ENCODE data around the gene SLC48A1. TPM values are rescaled to one million over a fixed set of nuclear protein-coding genes. Genes with fewer than 3 reads are reported as not detected.

Gene SLC48A1
- 10 to 100 TPM; 25.5 to 32.0 TPM for total RNA-seq
- 21.0 TPM for polyA plus RNA-seq (ENCODE audit: insufficient read depth, low read depth, low replicate concordance)
- long read RNA-seq, donor 1, transcript SLC48A1-201 (3 exons, 3,010 nt) = major isoform, 24 of 24 reads
- long read RNA-seq, donor 1, partial matches to known transcripts = 0 of 24 reads
- long read RNA-seq, donor 1, other reads (novel, unspliced or antisense) = 0 of 24 reads
- long read RNA-seq, donor 2, transcript SLC48A1-201 (3 exons, 3,010 nt) = major isoform, 24 of 63 reads
- long read RNA-seq, donor 2, partial matches to known transcripts = 38 of 63 reads
- long read RNA-seq, donor 2, other reads (novel, unspliced or antisense) = 0 of 63 reads

GRCh38 chr12:47773062-47773857 is at the start of gene SLC48A1:
Gene SLC48A1, plus strand, starts transcription at chr12:47773238. Its CDS starts 67 bp downstream, at chr12:47773305.
- Histone ChIP-seq H3K9me3 (no peaks in the 10 kb centered on the region), H3K27ac (peak within 1 kb of the TSS; percentile 64 to 83), H3K27me3 (no peaks in the 10 kb centered on the region), H3K4me1 (peaks cover 37% of the 10 kb centered on the region), H3K36me3 (ENCODE audit: low read depth, missing control alignments) (no peaks in the 10 kb centered on the region), H3K4me3 (peak within 1 kb of the TSS; percentile 87 to 88)
- peak; percentile 79 for DNase-seq
- intact Hi-C loops (cut with DNase I; ENCODE audit: low total_unique reads) = loop anchor here (10.0 kb wide), 1 partner anchor 58 kb away; no protein-coding TSS in a partner anchor
- TF ChIP-seq POLR2A (IDR thresholded peaks at IDR 0.05) = no peak
- TF ChIP-seq CTCF (IDR thresholded peaks at IDR 0.05) = peak in 2 of 3 experiments; percentile 5 to 38
- 0 to 1% methylated on average over 38 to 78 of the region's 106 CpGs for WGBS, 2 donors

GRCh38 chr12:47725091-47725772 is 47.8 kb upstream of the SLC48A1 start, which contains the start of gene ENDOU:
Gene ENDOU, minus strand, starts transcription at chr12:47725490. Its CDS starts 77 bp downstream, at chr12:47725413.
- Histone ChIP-seq H3K4me1 (peaks cover 10% of the 10 kb centered on the region), H3K27ac (no peak within 1 kb of the TSS), H3K4me3 (no peak within 1 kb of the TSS), H3K36me3 (ENCODE audit: low read depth, missing control alignments) (no peaks in the 10 kb centered on the region), H3K9me3 (no peaks in the 10 kb centered on the region), H3K27me3 (no peaks in the 10 kb centered on the region)
- intact Hi-C loops (cut with DNase I; ENCODE audit: low total_unique reads) = no loop called here
- WGBS, 2 donors = 86 to 93% methylated on average over 7 to 8 of the region's 8 CpGs
- no peak for TF ChIP-seq CTCF (IDR thresholded peaks at IDR 0.05)
- TF ChIP-seq POLR2A (IDR thresholded peaks at IDR 0.05) = no peak
- no peak for DNase-seq

- intact Hi-C loops (cut with DNase I; ENCODE audit: low total_unique reads) = no loop called here
- Histone ChIP-seq H3K27ac (no peak overlapping the region), H3K4me1 (peaks cover 17% of the 10 kb centered on the region), H3K4me3 (no peak overlapping the region), H3K27me3 (no peaks in the 10 kb centered on the region), H3K36me3 (ENCODE audit: low read depth, missing control alignments) (no peaks in the 10 kb centered on the region), H3K9me3 (no peaks in the 10 kb centered on the region)
- DNase-seq = no peak
- WGBS, 2 donors = 61 to 76% methylated on average over 5 of the region's 5 CpGs
- TF ChIP-seq CTCF (IDR thresholded peaks at IDR 0.05) = no peak
- no peak for TF ChIP-seq POLR2A (IDR thresholded peaks at IDR 0.05)
Observed at GRCh38 chr12:47725893-47726292, 47.1 kb upstream of the SLC48A1 start.

- intact Hi-C loops (cut with DNase I; ENCODE audit: low total_unique reads) = no loop called here
- WGBS, 2 donors = 63 to 66% methylated on average over 3 of the region's 3 CpGs
- TF ChIP-seq POLR2A (IDR thresholded peaks at IDR 0.05) (no peak), CTCF (IDR thresholded peaks at IDR 0.05) (no peak)
Observed at GRCh38 chr12:47729233-47729632, 43.8 kb upstream of the SLC48A1 start.

More at GRCh38 chr12:47729233-47729632, 43.8 kb upstream of the SLC48A1 start:
- Histone ChIP-seq H3K27ac (no peak overlapping the region), H3K4me3 (no peak overlapping the region), H3K9me3 (no peaks in the 10 kb centered on the region), H3K4me1 (peaks cover 11% of the 10 kb centered on the region), H3K27me3 (no peaks in the 10 kb centered on the region), H3K36me3 (ENCODE audit: low read depth, missing control alignments) (no peaks in the 10 kb centered on the region)
- no peak for DNase-seq
